GM21528 (cell line): ENCODE data around the gene ZDHHC16.
"Not testable (repeated sequence)": the region's sequence is repeated elsewhere in the genome, so short reads cannot be mapped to it uniquely, and the experiment has no call there.

ENCODE experiments used
- ATAC-seq: cut with Tn5 transposase; IDR thresholded peaks from one replicate; pipeline ENCODE4 v1.9.1; 2021; ENCODE audit warnings: mild to moderate bottlenecking, moderate library complexity; ENCODE audit not compliant: unreplicated experiment, low FRiP score

The ZDHHC16 gene

DNA sequence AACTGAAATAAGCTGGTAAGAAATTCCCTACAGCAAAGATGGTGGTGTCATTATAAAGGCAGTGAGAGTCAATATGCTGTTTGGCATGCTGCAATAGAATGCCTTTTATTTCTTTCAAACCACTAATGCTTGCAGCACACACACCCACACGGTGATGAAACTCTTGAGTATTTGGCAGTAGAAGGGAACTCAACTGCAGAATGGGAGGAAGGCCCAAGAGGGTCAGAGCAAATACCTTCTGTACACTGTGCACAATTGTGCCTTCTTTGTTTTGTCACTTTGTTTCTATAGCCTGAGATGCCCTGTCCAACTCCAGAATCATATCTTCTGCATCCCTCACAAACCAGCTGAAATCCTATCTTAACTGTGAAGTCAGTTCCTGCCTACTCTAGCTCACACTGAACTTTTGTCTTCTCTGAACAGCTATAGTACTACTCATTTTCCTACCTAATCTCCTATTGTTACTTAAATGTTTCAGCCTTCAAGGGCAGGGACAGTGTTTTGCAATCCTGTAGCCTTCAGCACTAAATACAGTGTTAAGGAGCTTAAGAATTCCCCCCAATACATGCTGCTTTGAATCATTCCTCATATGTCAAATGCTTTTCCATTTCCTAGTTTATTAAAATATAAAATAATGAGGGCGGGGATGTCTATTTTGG, 30.1 kb downstream of the ZDHHC16 start:
- ATAC-seq, result no peak

- not testable (repeated sequence) for ATAC-seq
Measured at GRCh38 chr10:97479410-97479809, 33.4 kb downstream of the ZDHHC16 start.

DNA sequence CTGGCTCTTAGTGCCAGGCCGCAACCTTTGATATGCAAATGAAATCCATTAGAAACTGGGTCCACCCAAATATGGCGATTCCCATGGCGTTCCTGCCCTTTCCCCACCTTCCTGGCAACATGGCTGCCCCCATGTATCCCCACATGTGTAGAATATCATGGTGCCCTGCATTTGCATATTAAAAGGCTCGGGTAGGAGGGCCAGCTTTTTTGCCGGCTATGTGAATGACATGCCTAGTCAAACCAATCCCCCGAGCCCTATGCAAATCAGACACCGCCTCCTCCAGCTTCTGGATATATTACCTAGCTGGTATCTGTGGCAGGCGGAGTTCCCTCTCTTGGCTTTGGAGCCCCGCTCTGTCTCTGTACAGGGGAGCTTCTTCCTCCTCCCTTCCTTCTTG, 34.0 kb downstream of the ZDHHC16 start:
- ATAC-seq, result no peak

GRCh38 chr10:97481071-97481470, 35.1 kb downstream of the ZDHHC16 start:
- ATAC-seq, result no peak

DNA sequence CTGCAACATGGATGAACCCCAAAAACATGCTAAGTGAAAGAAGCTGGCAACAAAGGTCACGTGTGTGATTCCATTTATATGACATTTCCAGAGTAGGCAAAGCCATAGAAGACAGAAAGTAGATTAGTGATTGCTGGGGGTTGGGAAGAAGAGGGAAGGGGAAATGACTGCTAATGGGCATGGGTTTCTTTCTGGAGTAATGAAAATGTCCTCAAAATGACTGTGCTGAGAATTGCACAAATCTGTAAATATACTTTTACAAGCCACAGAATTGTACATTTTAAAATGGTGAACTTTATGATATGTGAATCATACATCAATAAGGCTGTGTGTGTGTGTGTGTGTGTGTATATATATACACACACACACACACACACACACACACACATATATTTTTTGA, 36.4 kb downstream of the ZDHHC16 start:
- no peak for ATAC-seq

DNA sequence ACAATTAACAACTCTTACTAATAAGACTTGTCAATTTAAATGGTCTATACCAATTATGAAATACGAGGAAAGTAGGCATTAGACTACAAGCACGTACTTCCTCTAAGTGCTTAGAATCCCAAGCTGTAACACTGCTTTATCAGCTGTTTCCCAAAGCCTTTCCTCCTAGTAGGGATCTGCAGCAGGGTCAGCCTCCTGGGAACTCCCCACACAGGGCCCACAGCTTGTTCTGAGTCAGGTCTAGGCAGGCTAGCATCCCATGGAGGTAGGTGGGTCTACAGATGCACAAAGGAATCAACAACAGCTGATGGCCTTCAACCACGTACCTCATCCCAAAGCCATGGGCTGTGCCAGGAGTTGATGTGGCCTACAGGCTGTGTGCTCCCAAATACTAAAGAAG, 37.5 kb downstream of the ZDHHC16 start:
- no peak for ATAC-seq

- no peak for ATAC-seq
Measured at GRCh38 chr10:97483921-97484320, 37.9 kb downstream of the ZDHHC16 start.

DNA sequence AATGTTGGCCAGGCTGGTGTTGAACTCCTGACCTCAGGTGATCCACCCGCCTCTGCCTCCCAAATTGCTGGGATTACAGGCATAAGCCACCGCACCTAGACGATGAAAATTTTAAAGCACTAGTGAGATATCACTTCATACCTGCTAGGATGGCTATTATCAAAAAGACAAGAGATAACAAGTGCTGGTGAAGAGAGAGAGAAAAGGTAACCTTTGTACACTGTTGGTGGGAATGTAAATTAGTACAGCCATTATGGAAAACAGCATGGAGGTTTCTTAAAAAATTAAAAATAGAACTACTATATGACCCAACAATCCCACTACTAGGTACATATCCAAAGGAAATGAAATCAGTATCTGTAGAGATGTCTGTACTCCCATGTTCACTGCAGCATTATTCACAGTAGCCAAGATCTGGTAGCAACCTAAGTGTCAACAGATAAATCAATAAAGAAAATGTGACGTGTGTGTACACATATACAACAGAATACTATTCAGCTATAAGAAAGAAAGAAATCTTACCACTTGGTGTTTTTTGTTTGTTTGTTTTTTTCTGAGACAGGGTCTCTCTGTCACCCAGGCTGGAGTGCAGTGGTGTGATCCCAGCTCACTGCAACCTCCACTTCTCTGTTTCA, 39.8 kb downstream of the ZDHHC16 start:
- no peak for ATAC-seq

- no peak for ATAC-seq
Measured at GRCh38 chr10:97490592-97490991, 44.6 kb downstream of the ZDHHC16 start.

DNA sequence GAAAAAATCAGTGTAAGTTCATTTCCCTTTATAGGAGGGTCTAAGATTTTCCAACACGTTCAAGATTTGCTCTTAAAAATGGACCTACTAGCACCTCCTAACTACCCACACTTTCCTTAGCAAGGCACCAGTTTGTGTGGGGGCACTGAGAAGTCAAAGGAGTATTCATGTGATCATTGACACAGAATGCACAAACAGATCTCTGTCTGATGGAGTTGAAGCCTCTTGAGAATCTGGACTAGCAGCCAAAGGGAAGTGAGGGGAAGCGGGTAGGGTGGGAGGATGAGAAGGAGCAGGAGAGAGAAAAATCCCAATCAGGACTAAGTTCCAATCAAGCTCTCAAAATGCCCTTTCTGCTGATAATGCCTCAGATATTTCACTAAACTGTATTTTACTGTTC, 48.2 kb downstream of the ZDHHC16 start:
- ATAC-seq, result no peak

DNA sequence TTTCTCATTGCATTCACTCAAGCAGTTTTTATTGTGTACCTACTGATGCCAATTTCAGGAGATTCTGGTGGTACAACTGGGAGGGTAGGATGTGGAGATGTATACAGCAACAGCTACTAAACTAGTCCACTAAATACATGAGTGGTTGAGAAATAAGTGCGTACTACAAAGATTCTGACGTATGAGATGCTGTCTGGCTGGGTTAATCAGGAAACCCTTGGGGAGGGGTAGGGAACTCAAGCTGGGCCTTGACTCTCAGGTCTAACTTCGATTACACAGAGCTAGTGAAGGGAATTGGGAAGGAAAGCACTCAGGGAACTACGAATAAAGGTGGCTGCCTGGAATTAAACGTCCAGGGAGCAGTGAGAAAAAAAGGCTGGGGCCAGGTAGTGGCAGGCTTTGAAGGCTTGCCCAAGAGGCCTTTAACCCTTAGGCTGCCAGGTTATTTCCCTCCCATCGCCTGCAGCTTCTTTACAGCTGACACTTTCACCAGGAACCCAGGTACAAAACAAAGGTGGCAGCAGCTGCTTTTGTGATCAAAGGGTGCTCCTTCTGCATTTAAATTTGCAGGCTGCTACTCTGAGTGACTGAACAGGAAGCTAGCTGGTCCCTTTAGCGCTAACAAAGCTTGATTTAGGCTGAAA, 49.0 kb downstream of the ZDHHC16 start:
- no peak for ATAC-seq

DNA sequence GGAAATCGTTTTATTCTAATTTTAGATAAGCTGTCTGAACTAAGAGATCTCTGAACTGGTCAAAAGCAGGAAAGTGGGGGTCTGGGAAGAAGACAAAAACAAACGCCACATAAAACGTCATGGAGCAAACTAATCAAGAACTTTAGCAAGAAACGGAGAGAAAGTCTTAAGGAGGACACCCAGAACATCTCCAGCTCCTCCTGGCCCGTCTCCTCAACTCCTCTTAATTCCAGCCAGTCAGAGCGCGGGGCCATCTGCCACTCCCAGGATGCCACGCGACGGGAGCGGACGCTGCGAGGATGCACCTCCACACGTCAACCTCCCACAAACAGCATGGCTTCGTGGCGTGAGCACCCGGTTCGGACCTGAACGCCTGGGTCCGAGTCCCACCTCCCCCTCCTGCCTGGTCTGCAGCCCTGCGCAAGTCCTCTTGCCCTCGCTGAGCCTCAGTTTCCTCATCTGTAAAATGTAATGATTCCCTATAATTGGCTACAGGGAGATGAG, 51.6 kb downstream of the ZDHHC16 start:
- ATAC-seq, result peak; percentile 37

DNA sequence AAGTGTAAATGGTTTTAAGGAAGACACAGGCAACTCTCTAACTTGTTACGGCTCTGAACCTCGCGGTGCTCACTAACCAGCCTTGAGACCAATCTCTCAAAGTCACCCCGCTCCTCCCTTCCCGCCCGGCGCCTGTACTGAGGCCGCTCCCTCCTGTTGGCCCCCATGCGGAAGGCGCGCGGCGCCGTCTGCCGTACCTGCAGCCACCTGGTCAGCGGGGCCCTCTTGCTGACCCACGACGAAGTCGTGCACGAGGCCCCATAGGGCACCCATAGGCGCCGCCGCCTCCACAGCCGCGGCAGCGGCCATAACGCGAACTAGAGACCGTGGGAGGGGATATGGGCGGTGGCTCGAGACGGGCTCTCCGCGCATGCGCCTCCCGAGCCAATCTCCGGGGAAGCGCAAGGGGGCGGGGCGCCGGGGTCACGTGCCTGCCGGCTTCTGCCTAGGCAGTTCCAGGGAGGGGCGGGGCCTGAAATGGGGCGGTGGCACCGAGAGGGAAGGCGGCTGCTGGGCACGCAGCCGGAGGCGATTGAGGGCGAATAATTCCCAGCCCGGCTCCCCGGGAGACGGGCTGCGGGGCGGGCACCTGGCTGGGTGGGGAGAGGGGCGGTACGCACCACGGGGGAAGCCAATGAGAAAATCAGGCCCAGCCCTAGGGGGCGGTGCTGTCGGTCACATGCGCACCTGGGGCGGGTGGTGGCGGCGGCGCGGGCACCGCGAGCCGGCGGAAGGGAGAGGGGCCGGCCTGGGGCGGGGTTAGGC, 52.3 kb downstream of the ZDHHC16 start, which contains the start of gene MMS19:
MMS19 (minus strand) TSS at position 347 of the 765 bp plus-strand sequence; CDS start at position 309, 38 bp downstream.
- peak; percentile 89 for ATAC-seq

DNA sequence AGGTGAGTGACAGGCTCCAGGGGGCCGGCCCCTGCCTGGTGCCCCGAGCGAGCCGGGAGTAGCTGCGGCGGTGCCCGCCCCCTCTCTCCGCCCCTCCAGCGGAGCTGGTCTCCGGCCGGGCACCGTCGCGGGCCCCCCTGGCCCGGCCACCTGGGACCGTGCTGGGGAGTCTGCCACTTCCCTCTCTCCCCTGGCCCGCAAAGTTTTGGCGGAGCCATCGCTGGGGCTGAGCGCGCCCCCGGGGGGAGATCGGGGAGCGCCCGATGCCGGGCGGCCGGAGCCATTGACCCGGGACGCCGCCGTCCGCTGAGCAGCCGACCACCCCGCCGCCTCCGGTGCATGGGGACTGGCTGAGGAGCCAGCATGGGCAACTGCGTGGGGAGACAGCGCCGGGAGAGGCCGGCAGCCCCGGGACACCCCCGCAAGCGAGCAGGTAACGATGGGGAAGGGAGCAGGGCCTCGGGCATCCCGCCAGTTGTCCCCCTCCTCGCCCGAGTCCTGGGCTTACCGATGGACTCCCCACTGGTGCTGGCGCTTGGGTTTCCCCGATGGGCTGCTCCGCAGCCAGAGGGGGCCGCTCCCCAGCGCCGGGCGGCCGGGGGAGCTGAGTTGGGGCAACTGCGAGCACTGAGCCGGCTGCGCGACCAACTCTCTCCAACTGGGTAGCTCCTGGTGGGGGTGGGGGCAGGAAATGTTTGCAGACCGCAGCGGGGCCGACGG, 53.0 kb downstream of the ZDHHC16 start, which contains the start of gene UBTD1:
UBTD1 (plus strand) TSS at position 84 of the 720 bp plus-strand sequence; CDS start at position 364, 280 bp downstream.
- ATAC-seq, result peak; percentile 8

GRCh38 chr10:97499561-97500296, 53.8 kb downstream of the ZDHHC16 start:
- no peak for ATAC-seq

DNA sequence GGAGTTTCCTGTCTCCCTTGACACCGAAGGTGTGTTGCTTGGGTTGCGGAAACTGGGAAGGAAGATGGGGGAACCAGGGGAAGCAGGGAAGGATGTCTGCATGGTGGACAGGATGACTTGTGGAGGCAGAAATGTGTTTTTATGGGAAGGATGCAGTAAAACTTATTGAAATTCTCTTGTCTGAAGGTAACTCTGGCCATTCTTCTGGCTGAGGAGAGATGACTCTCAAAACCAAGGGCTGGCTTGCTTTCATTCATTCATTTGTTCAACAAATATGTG, 54.3 kb downstream of the ZDHHC16 start:
- ATAC-seq, result no peak

GRCh38 chr10:97502916-97503315, 56.9 kb downstream of the ZDHHC16 start:
- ATAC-seq, result no peak

- ATAC-seq, result no peak
Measured at GRCh38 chr10:97503406-97503805, 57.4 kb downstream of the ZDHHC16 start.

DNA sequence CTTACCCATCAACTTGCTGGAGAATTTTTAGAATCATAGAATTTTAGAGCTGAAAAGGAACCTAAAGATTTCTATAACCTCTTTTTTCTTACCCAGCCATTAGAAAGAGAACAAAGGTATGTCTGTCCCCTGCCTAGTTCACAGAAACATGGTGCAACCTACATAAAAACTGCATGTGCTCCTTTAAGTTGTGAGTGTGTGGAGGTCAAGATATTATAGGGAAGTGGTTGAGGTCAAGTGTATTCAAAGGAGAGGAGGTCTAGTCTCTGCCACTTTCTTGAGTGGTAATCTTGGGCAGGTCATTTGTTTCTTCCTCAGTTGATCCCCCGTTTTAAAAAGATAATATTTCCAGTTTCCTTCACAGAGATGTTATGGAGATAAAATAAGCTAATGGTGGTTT, 59.2 kb downstream of the ZDHHC16 start:
- ATAC-seq, result no peak
